Frontal cortex (tissue), 4 donors: ENCODE measurements around the gene DOCK9. TPM values are rescaled to one million over a fixed set of nuclear protein-coding genes. Genes with fewer than 3 reads are reported as not detected.
"Not testable (repeated sequence)": the region's sequence is repeated elsewhere in the genome, so short reads cannot be mapped to it uniquely, and the experiment has no call there.

Source experiments
- DNase-seq, 2 donors: peaks; one replicate each; pipeline ENCODE4 v3.0.0; 2012; ENCODE audit warnings: low spot score in 2 of 2
- FAIRE-seq: peaks from 2 replicates; lab custom pipeline; 2012; peaks lifted over from hg19 to GRCh38; lab: Jason Lieb, UNC
- total RNA-seq: library from RNA; depleted of rRNA; stranded (reverse); fragments of >200 nt; gene quantifications from one replicate; pipeline ENCODE4 v1.2.3, GENCODE V29; 2014
- donor health status: control.
- donor health status: control.
- donor health status: control.

Gene DOCK9
- total RNA-seq, 1 donor from 2014 or later: 162 TPM

DNA sequence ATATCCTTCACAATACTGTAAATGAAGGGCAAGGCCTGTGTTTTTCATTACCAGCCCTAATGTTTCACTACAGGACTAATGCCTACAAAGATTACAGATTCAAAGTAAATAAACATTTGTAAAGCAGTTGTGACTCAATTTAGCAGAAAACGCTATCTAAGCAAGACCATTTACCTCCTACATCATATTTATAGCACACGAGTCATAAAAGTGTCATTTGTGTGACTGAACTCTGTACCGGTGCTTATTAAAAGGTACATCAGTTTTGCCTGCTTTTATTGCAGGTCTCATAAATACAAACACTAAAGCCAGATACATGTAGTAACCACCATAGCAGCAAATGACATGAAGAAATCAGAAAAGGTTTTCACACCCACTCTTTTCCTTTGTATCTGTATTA is 163.9 kb downstream of the DOCK9 start:
- no peak for FAIRE-seq
- DNase-seq: no peak

- not testable (repeated sequence) for DNase-seq, FAIRE-seq
Measured at GRCh38 chr13:98812186-98812790, 165.6 kb downstream of the DOCK9 start.

DNA sequence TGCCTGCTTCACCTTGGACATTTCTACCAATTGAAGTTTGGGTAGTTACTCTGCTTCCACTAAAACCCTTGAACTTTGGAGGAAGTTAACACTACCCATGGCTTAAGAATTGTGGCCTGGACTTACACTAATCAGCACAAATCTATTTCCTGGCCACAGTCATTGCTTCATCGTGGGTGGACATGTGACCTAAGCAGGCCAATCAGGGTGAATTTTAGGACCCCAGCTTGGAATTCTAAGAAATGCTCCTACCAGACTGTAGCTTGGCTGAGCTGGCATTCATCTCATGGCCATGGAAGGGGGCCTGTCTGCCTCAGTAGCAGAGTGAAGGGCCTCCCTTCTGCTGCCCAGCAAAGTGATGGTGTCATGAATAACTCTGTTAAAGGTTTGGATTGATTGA is 167.1 kb downstream of the DOCK9 start:
- FAIRE-seq: no peak
- no peak for DNase-seq

GRCh38 chr13:98809345-98809777 is 168.5 kb downstream of the DOCK9 start:
- no peak for FAIRE-seq
- no peak for DNase-seq

GRCh38 chr13:98807774-98808173 is 170.1 kb downstream of the DOCK9 start:
- no peak for FAIRE-seq
- no peak for DNase-seq

- FAIRE-seq (no peak), DNase-seq (no peak)
Measured at GRCh38 chr13:98804336-98804855, 173.5 kb downstream of the DOCK9 start.

DNA sequence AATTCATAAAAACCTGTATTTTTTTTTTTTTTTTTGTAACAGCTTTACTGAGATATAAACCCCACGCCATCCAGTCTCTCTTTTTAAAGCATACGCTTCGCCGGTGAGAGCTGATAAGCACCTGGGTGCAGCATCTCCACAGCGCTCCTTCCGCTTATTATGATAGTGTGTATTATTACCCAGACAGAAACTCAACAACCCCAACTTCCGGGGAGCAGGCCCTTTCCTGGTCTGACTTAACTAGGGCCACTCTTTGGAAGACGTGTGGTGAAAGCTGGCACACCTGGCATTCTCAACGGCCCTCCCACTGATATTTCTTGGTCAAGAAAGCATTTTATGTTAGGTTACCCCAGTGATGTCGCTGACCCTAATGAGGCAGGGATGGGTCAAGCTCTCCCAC is 173.9 kb downstream of the DOCK9 start:
- no peak for DNase-seq
- FAIRE-seq: no peak

DNA sequence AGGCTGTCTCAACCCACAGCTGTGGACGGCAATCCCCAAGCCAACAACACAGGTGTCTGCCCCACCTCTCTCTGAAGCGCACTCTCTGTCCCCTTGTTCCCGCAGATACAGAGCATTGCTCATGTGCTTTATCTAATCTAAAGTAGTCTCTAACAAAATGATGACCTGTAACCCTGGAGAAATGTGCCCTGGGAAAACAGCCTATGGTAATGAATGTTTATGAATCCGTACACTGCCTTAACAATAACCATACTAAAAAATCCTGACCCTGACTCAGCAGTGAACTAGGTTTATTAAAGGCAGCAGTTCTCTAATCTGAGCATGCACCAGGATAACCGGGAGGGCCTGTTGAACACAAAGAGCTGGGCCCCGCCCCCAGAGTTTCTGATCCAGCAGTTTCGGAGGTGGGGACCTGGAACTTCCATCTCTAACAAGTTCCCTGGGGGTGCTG is 174.7 kb downstream of the DOCK9 start:
- no peak for DNase-seq

DNA sequence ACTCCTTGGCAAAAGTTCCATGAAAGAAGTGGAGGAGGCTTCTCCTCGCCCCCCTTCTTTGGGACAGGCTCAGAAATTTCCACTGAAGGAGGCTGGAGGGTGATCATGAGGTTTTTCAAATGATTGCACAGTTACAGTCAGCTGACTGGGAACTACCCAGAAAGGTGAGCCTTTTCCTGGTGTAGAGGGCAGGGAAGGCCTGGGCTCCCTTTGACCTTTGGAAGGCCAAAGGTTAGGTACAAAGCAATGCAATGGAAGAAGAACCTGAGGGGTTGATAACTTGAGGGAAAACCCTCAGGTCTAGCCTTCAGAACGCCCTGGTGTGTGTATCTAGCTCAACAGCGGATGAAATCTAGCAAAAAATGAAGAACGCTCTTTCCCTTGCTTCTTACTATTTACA is 175.3 kb downstream of the DOCK9 start:
- no peak for FAIRE-seq

More for the DNA sequence above, 174.7 kb downstream of the DOCK9 start:
- FAIRE-seq: no peak

GRCh38 chr13:98801626-98802418 is 176.0 kb downstream of the DOCK9 start:
- DNase-seq (no peak), FAIRE-seq (no peak)

More for the DNA sequence above, 175.3 kb downstream of the DOCK9 start:
- DNase-seq: no peak

DNA sequence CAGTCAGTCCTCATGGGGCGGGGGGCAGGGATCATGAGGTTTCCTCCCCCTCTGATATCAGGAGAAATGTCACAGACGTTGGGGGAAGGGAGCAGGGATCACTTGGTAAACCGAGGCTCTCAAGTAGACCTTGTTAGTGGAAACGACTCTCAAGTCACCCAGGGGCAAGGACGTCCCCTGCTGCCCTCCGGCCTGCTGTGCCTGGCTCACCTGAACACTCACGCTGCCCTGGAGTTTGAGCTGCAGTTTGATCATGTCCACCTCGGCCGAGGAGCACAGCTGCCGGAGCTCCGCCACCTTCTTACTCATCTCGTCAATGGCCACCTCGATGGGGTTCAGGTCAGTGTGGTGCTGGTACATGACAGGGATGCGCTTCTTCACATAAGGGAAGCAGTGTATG is 177.8 kb downstream of the DOCK9 start:
- no peak for FAIRE-seq
- DNase-seq: no peak

- DNase-seq (no peak), FAIRE-seq (no peak)
Measured at GRCh38 chr13:98798849-98799645, 178.8 kb downstream of the DOCK9 start.

- DNase-seq: no peak
- FAIRE-seq: no peak
Measured at GRCh38 chr13:98797456-98797855, 180.4 kb downstream of the DOCK9 start.

DNA sequence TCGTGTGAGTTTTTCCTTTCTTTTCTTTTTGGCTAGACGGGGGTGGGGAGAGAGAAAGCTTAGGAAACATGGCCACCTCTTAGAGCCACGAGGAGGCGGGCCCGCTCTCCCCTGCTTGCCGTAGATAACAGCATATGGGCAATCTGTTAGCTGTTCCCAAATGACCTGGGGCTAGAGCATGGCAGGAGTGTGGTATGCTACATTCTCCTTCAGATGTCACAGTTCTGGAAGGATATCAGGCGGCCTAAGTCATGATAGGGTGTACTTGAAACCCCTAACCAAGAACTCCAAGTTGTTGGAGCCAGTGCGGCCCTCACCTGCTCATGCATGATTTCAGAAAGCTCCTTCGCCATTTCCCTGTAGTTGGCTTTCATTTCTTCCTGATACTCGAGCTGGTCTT is 181.1 kb downstream of the DOCK9 start:
- FAIRE-seq (no peak), DNase-seq (no peak)

DNA sequence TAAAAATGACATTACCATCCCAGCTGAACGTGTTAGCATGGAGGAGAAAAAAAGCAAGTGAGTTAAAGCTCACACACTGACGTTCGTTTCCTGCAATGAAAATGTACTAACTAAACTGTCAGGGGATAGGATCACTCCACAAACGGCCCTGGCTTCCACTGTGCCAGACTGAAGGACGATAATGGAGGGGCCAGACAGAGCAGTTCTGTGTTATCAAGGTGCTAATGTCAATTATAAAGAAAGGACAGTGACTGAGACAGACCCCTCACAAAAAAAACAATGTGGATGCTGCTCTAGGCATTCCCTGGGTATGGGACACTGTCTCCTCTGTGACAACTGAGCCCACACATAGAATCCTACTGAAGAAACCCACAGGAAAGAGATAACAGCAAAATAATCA is 181.7 kb downstream of the DOCK9 start:
- DNase-seq (no peak), FAIRE-seq (no peak)

DNA sequence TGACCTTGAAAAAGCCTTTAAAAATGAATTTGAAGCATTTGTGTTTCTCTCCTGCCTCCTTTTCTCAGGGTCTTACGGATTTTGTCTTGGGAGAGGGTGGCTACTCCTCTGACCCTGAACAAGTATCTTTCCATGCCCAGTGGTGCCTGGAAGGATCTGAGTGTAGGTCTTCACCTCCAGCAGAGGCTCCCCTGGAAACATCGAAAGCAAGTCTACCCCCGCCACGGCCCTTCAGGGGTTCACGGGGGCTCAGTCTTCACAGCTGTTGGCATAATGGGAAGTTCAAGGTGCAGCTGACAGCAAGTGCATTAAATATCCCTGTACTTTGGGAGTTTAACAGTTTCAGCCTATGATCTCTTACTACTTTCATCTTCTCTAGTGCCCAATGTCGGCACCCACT is 182.6 kb downstream of the DOCK9 start:
- FAIRE-seq (no peak), DNase-seq (no peak)

- DNase-seq (no peak), FAIRE-seq (no peak)
Measured at GRCh38 chr13:98794498-98794897, 183.4 kb downstream of the DOCK9 start.

GRCh38 chr13:98792785-98793495 is 184.9 kb downstream of the DOCK9 start:
- DNase-seq: no peak
- no peak for FAIRE-seq

DNA sequence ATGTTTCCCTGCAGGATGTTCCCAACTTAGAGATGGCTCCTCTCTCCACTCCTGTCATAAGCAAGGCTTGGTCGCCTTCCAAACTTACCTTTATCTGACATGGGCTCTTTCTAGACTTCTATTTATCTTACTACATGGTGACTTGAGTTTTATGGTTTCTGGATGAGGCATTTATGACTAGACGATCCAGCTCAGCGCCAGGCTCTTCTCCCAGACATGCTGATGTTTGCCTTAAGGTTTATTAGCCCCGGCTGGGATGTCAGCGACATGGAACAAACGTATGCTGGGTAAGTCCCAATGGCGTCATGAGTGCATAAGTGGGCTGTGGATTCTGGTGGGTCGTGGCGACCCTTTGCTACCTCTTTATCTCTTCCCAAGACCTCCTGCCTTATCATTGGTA is 185.5 kb downstream of the DOCK9 start:
- FAIRE-seq: no peak
- DNase-seq: no peak

- DNase-seq (no peak), FAIRE-seq (no peak)
Measured at GRCh38 chr13:98791611-98792010, 186.3 kb downstream of the DOCK9 start.
